Measurements from ENCODE around the gene CIDEB. TPM values are rescaled to one million over a fixed set of nuclear protein-coding genes. Genes with fewer than 3 reads are reported as not detected.
A peak's percentile ranks its signal among the peaks of the same experiment; 100 is the strongest.

Gene CIDEB
- total and polyA plus RNA-seq, 2 donors from 2014 or later: 22.4 to 49.7 TPM

DNA sequence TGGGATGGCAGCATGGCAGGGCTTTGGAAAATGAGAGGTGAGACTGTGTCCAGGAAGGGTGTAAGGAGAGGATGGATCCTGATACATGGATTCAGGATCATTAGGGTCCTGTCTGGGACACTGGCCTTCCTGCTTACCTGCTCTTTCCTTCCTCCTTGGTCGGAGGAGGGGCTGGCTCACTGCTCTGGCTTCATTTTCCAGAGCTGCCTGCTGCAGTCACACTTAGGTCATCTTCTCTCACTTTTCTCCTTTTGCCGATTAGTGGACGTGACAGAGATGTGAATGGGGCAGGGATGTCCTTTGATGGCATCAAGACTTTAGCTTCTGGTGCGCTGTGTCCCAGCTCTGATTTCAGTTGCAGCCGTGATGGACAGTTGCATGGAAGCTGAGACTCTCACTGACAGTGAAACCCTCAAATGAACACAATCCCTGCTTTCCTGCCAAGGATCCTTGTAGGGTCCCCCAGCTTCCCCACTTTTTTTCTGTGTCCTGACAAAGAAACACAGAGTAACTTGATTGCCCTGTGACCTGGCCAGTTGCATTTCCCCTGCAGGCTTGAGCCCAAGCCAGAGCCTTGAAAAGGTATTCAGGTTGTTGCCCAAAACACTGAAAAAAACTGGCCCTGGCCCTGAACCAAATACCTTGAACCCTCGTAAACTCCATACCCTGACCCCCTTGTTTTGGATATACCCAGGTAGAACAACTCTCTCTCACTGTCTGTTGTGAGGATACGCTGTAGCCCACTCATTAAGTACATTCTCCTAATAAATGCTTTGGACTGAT lies 756 bp upstream of the CIDEB start:
- Histone ChIP-seq H3K9me3 (ENCODE audit: control insufficient read depth in 2 of 3, insufficient read depth in 1 of 3, low read length in 3 of 3) (no peaks in the 10 kb centered on the region), H3K4me3 (ENCODE audit: low read length in 3 of 3) (no peak overlapping the region), H3K27ac (ENCODE audit: low read depth in 2 of 2, low read length in 2 of 2) (peak overlapping the region in 1 of 2 donors; percentile 79), H3K4me1 (ENCODE audit: control insufficient read depth in 2 of 3, insufficient read depth in 2 of 3, low read depth in 1 of 3, low read length in 3 of 3) (peaks cover 0 to 35% (median 33%) of the 10 kb centered on the region in 3 donors), H3K9ac (ENCODE audit: low read length in 3 of 3) (peak overlapping the region in 1 of 3 donors; percentile 17), H3K36me3 (ENCODE audit: control insufficient read depth in 2 of 3, insufficient read depth in 3 of 3, low read length in 3 of 3) (peaks cover 2 to 34% (median 26%) of the 10 kb centered on the region in 3 donors), H3K27me3 (ENCODE audit: control insufficient read depth, insufficient read depth, low read length) (no peaks in the 10 kb centered on the region)
- TF ChIP-seq, protein P1, sequence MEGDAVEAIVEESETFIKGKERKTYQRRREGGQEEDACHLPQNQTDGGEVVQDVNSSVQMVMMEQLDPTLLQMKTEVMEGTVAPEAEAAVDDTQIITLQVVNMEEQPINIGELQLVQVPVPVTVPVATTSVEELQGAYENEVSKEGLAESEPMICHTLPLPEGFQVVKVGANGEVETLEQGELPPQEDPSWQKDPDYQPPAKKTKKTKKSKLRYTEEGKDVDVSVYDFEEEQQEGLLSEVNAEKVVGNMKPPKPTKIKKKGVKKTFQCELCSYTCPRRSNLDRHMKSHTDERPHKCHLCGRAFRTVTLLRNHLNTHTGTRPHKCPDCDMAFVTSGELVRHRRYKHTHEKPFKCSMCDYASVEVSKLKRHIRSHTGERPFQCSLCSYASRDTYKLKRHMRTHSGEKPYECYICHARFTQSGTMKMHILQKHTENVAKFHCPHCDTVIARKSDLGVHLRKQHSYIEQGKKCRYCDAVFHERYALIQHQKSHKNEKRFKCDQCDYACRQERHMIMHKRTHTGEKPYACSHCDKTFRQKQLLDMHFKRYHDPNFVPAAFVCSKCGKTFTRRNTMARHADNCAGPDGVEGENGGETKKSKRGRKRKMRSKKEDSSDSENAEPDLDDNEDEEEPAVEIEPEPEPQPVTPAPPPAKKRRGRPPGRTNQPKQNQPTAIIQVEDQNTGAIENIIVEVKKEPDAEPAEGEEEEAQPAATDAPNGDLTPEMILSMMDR (IDR thresholded peaks at IDR 0.05; ENCODE audit: borderline replicate concordance, extremely low read depth, insufficient read depth): no peak
- FAIRE-seq: no peak
- intact Hi-C loops (cut with DNase I): loop anchor here (10.0 kb wide), 1 partner anchor 54 kb away; no protein-coding TSS in a partner anchor
- no peak for DNase-seq

DNA sequence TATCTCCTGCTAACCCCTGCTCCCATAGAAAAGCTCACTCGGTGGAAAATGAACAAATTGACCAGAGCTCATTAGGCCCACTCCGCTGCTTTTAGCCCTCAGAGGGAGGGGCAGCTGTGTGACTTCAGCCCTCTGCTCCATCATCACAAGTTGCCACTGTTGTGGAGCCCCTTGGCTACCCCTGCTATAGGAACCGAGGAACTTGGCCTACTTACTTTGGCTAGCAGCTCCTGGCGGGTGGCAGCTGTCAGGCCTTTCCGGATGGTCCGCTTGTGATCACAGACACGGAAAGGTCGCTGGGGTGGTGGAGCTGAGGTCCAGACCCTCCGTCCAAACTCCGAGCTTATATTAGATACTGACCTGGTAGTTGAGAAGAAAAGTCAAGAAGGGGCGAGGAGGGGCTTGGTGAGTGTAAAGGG lies 612 bp downstream of the CIDEB start:
- intact Hi-C loops (cut with DNase I): loop anchor here (10.0 kb wide), 1 partner anchor 52 kb away; no protein-coding TSS in a partner anchor
- no peaks in the 10 kb centered on the region for H3K27me3 ChIP-seq (ENCODE audit: control insufficient read depth, insufficient read depth, low read length)
- H3K9me3 ChIP-seq (ENCODE audit: control insufficient read depth in 2 of 3, insufficient read depth in 1 of 3, low read length in 3 of 3): no peaks in the 10 kb centered on the region
- peak overlapping the region; percentile 71 to 79 for H3K27ac ChIP-seq (ENCODE audit: low read depth in 2 of 2, low read length in 2 of 2)
- no peak for FAIRE-seq
- peaks cover 0 to 31% (median 22%) of the 10 kb centered on the region in 3 donors for H3K4me1 ChIP-seq (ENCODE audit: control insufficient read depth in 2 of 3, insufficient read depth in 2 of 3, low read depth in 1 of 3, low read length in 3 of 3)
- peak overlapping the region in 1 of 3 donors; percentile 60 for H3K9ac ChIP-seq (ENCODE audit: low read length in 3 of 3)
- no peak for DNase-seq
- TF ChIP-seq, protein P1 (IDR thresholded peaks at IDR 0.05; ENCODE audit: borderline replicate concordance, extremely low read depth, insufficient read depth): no peak
- H3K4me3 ChIP-seq (ENCODE audit: low read length in 3 of 3): peak overlapping the region in 2 of 3 donors; percentile 57 to 60
- peaks cover 7 to 48% (median 32%) of the 10 kb centered on the region in 3 donors for H3K36me3 ChIP-seq (ENCODE audit: control insufficient read depth in 2 of 3, insufficient read depth in 3 of 3, low read length in 3 of 3)

- no peaks in the 10 kb centered on the region for H3K9me3 ChIP-seq (ENCODE audit: control insufficient read depth in 2 of 3, insufficient read depth in 1 of 3, low read length in 3 of 3)
- TF ChIP-seq, protein P1 (IDR thresholded peaks at IDR 0.05; ENCODE audit: borderline replicate concordance, extremely low read depth, insufficient read depth): no peak
- H3K4me3 ChIP-seq (ENCODE audit: low read length in 3 of 3): no peak overlapping the region
- H3K27ac ChIP-seq (ENCODE audit: low read depth in 2 of 2, low read length in 2 of 2): no peak overlapping the region
- no peak overlapping the region for H3K9ac ChIP-seq (ENCODE audit: low read length in 3 of 3)
- FAIRE-seq (no peak), DNase-seq (no peak)
- peaks cover 0 to 23% (median 13%) of the 10 kb centered on the region in 3 donors for H3K4me1 ChIP-seq (ENCODE audit: control insufficient read depth in 2 of 3, insufficient read depth in 2 of 3, low read depth in 1 of 3, low read length in 3 of 3)
- peaks cover 8 to 58% (median 36%) of the 10 kb centered on the region in 3 donors for H3K36me3 ChIP-seq (ENCODE audit: control insufficient read depth in 2 of 3, insufficient read depth in 3 of 3, low read length in 3 of 3)
- H3K27me3 ChIP-seq (ENCODE audit: control insufficient read depth, insufficient read depth, low read length): no peaks in the 10 kb centered on the region
- intact Hi-C loops (cut with DNase I): loop anchor here (10.0 kb wide), 1 partner anchor 49 kb away; no protein-coding TSS in a partner anchor
Measured at GRCh38 chr14:24304019-24304387, 3.8 kb downstream of the CIDEB start.

Measured in kidney (tissue), 14 donors.